Hepatocyte (in vitro differentiated cells): ENCODE measurements around the gene UBE4A. TPM values are rescaled to one million over a fixed set of nuclear protein-coding genes. Genes with fewer than 3 reads are reported as not detected.

Source experiments
- DNase-seq: peaks from one replicate; pipeline ENCODE4 v3.0.0-alpha.2; 2016; ENCODE audit warnings: low spot score
- H2AFZ ChIP-seq: fragments of 200-600 bp; sonication (generic); 2 replicates; pipeline ENCODE4 v1.6.0; 2016; ENCODE audit warnings: antibody characterized with exemption, mild to moderate bottlenecking
- H3K27ac ChIP-seq: fragments of 200-600 bp; sonication (generic); 2 replicates; pipeline ENCODE4 v1.5.1; 2016; ENCODE audit warnings: mild to moderate bottlenecking
- H3K27me3 ChIP-seq: fragments of 200-600 bp; sonication (generic); 2 replicates; pipeline ENCODE4 v1.6.1; 2016
- H3K36me3 ChIP-seq: fragments of 200-600 bp; sonication (generic); replicated peaks from 2 replicates; pipeline ENCODE4 v1.5.1; 2016; ENCODE audit warnings: low read depth; ENCODE audit not compliant: insufficient read depth
- H3K4me1 ChIP-seq: fragments of 200-600 bp; sonication (generic); 2 replicates; pipeline ENCODE4 v1.5.1; 2016; ENCODE audit warnings: mild to moderate bottlenecking, moderate library complexity; ENCODE audit not compliant: insufficient read depth
- H3K4me2 ChIP-seq: fragments of 200-600 bp; sonication (generic); 2 replicates; pipeline ENCODE4 v1.6.0; 2016
- H3K4me3 ChIP-seq: fragments of 200-600 bp; sonication (generic); 2 replicates; pipeline ENCODE4 v1.5.1; 2016; ENCODE audit warnings: mild to moderate bottlenecking
- H3K79me2 ChIP-seq: fragments of 200-600 bp; sonication (generic); 2 replicates; pipeline ENCODE4 v1.6.0; 2017; ENCODE audit warnings: mild to moderate bottlenecking
- H3K9me2 ChIP-seq: fragments of 200-600 bp; sonication (generic); replicated peaks from 2 replicates; pipeline ENCODE4 v1.6.0; 2017; ENCODE audit warnings: mild to moderate bottlenecking; ENCODE audit not compliant: insufficient read depth
- H3K9me3 ChIP-seq: fragments of 200-600 bp; sonication (generic); 2 replicates; pipeline ENCODE4 v1.5.1; 2016; ENCODE audit warnings: low read depth, mild to moderate bottlenecking
- H4K20me1 ChIP-seq: fragments of 200-600 bp; sonication (generic); 2 replicates; pipeline ENCODE4 v1.6.0; 2016; ENCODE audit warnings: mild to moderate bottlenecking; ENCODE audit not compliant: insufficient read depth, poor library complexity, severe bottlenecking
- EZH2 ChIP-seq: fragments of 200-600 bp; sonication (generic); IDR thresholded peaks from 2 replicates; pipeline ENCODE4 v1.6.1; 2016; ENCODE audit warnings: antibody characterized with exemption, mild to moderate bottlenecking, borderline replicate concordance
- EZH2phosphoT487 ChIP-seq: fragments of 200-600 bp; sonication (generic); IDR thresholded peaks from one replicate; pipeline ENCODE4 v1.6.1; 2018; ENCODE audit warnings: antibody characterized with exemption, mild to moderate bottlenecking, low read depth, moderate library complexity; ENCODE audit not compliant: unreplicated experiment, severe bottlenecking
- WGBS: methylation state at CpG from one replicate; pipeline ENCODE4 v1.1.6; 2016; ENCODE audit warnings: low lambda C conversion rate; ENCODE audit errors: missing lambda C conversion rate; 5-methylcytosine and 5-hydroxymethylcytosine counted together
- polyA plus RNA-seq: library from polyadenylated mRNA; unstranded; fragments of >200 nt; fragmentation: Nextera tagmentation; extraction: Ambion mirVana; gene quantifications from 2 replicates; pipeline ENCODE4 v1.2.1, GENCODE V29; 2016
- total RNA-seq: library from RNA; depleted of rRNA; stranded (reverse); fragments of >200 nt; gene quantifications from 2 replicates; pipeline ENCODE4 v1.2.3, GENCODE V29; 2014
- TF ChIP-seq, protein P1 (sequence below): fragments of 200-600 bp; sonication (generic); IDR thresholded peaks from 2 replicates; pipeline ENCODE4 v1.5.1; 2016; ENCODE audit warnings: antibody characterized with exemption, mild to moderate bottlenecking; ENCODE audit not compliant: poor library complexity

The UBE4A gene
- total and polyA plus RNA-seq, 2 experiments from 2014 or later: 19.7 to 57.5 TPM

GRCh38 chr11:118375978-118376377, 16.6 kb downstream of the UBE4A start:
- DNase-seq: no peak
- Histone ChIP-seq H3K4me1 (no peaks in the 10 kb centered on the region), H3K4me3 (no peak overlapping the region), H3K36me3 (peaks cover 4% of the 10 kb centered on the region), H3K4me2 (no peak overlapping the region), H4K20me1 (no peaks in the 10 kb centered on the region), H2AFZ (no peak overlapping the region), H3K9me3 (no peaks in the 10 kb centered on the region), H3K79me2 (no peaks in the 10 kb centered on the region), H3K27ac (no peak overlapping the region), H3K9me2 (no peaks in the 10 kb centered on the region), H3K27me3 (no peaks in the 10 kb centered on the region)
- TF ChIP-seq, protein P1, sequence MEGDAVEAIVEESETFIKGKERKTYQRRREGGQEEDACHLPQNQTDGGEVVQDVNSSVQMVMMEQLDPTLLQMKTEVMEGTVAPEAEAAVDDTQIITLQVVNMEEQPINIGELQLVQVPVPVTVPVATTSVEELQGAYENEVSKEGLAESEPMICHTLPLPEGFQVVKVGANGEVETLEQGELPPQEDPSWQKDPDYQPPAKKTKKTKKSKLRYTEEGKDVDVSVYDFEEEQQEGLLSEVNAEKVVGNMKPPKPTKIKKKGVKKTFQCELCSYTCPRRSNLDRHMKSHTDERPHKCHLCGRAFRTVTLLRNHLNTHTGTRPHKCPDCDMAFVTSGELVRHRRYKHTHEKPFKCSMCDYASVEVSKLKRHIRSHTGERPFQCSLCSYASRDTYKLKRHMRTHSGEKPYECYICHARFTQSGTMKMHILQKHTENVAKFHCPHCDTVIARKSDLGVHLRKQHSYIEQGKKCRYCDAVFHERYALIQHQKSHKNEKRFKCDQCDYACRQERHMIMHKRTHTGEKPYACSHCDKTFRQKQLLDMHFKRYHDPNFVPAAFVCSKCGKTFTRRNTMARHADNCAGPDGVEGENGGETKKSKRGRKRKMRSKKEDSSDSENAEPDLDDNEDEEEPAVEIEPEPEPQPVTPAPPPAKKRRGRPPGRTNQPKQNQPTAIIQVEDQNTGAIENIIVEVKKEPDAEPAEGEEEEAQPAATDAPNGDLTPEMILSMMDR: no peak
- TF ChIP-seq EZH2: no peak
- TF ChIP-seq EZH2phosphoT487: no peak

DNA sequence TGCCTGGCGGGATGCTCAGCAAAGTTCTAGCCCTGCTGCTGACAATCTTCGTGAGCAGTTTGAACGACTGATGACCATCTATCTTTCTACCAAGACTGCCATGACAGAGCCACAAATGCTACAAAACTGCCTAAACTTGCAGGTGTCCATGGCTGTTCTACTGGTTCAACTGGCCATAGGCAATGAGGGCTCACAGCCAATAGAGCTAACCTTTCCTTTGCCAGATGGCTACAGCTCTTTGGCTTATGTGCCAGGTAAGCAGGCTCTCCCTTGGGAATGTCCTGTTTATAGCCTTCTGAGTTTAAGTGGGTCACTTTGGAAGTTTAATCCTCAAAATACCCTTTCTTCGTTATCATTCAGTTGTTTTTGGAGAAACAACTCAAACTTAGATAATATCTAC, 20.1 kb downstream of the UBE4A start:
- H2AFZ ChIP-seq: no peak overlapping the region
- DNase-seq: no peak
- no peaks in the 10 kb centered on the region for H3K4me1 ChIP-seq
- H3K36me3 ChIP-seq: no peaks in the 10 kb centered on the region
- no peaks in the 10 kb centered on the region for H3K27me3 ChIP-seq
- no peaks in the 10 kb centered on the region for H3K79me2 ChIP-seq
- no peaks in the 10 kb centered on the region for H4K20me1 ChIP-seq
- H3K4me3 ChIP-seq: no peak overlapping the region
- TF ChIP-seq EZH2: no peak
- TF ChIP-seq, protein P1: no peak
- no peak for TF ChIP-seq EZH2phosphoT487
- no peak overlapping the region for H3K27ac ChIP-seq
- H3K9me3 ChIP-seq: no peaks in the 10 kb centered on the region
- no peaks in the 10 kb centered on the region for H3K9me2 ChIP-seq
- H3K4me2 ChIP-seq: no peak overlapping the region
- WGBS: 95% methylated on average over 4 of the region's 4 CpGs

DNA sequence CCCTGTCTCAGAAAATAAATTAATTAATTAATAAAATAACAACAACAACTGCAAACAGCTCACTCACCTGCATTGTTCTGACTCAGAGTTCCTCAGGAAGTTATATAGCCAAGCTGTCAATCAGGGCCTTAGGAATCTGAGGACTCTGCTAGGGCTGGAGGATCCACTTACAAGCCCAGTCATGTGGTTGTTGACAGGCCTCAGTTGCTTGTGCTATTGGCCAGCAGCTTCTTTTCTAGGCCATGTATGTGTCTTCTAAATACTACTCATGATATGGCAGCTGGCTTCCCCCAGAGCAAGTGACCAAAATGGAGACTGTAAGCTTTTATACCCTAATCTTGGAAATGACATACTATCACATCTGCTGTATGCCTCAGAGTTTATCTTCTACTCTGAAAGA, 21.2 kb downstream of the UBE4A start:
- Histone ChIP-seq H3K79me2 (no peaks in the 10 kb centered on the region), H4K20me1 (no peaks in the 10 kb centered on the region), H3K4me1 (no peaks in the 10 kb centered on the region), H3K4me3 (no peak overlapping the region), H3K9me2 (no peaks in the 10 kb centered on the region), H3K4me2 (no peak overlapping the region), H2AFZ (no peak overlapping the region), H3K9me3 (no peaks in the 10 kb centered on the region), H3K36me3 (no peaks in the 10 kb centered on the region), H3K27me3 (no peaks in the 10 kb centered on the region), H3K27ac (no peak overlapping the region)
- no peak for DNase-seq
- TF ChIP-seq, protein P1: no peak
- TF ChIP-seq EZH2phosphoT487 (no peak), EZH2 (no peak)

GRCh38 chr11:118382954-118383353, 23.6 kb downstream of the UBE4A start:
- Histone ChIP-seq H4K20me1 (no peaks in the 10 kb centered on the region), H3K36me3 (no peaks in the 10 kb centered on the region), H3K4me3 (no peak overlapping the region), H2AFZ (no peak overlapping the region), H3K4me1 (no peaks in the 10 kb centered on the region), H3K4me2 (no peak overlapping the region), H3K79me2 (no peaks in the 10 kb centered on the region), H3K9me2 (no peaks in the 10 kb centered on the region), H3K27me3 (no peaks in the 10 kb centered on the region), H3K27ac (no peak overlapping the region), H3K9me3 (no peaks in the 10 kb centered on the region)
- 90% methylated on average over 3 of the region's 3 CpGs for WGBS
- no peak for DNase-seq
- TF ChIP-seq, protein P1: no peak
- TF ChIP-seq EZH2phosphoT487: no peak
- TF ChIP-seq EZH2: no peak
